Mesenchymal stem cell (in vitro differentiated cells and primary cell): Measurements from ENCODE around the gene B9D1.
A peak's percentile ranks its signal among the peaks of the same experiment; 100 is the strongest.

Experiments
- DNase-seq: peaks from one replicate; pipeline ENCODE4 v3.0.0-alpha.2; 2013
- H2AFZ ChIP-seq: one replicate; pipeline ENCODE4 v1.6.1; 2013; ENCODE audit warnings: low read depth, mild to moderate bottlenecking, control low read depth, inconsistent platforms, low read length, moderate library complexity
- H2AK5ac ChIP-seq: 2 replicates; pipeline ENCODE4 v1.6.1; 2013; ENCODE audit warnings: low read length, moderate library complexity, mild to moderate bottlenecking, inconsistent platforms; ENCODE audit not compliant: severe bottlenecking
- H2BK120ac ChIP-seq: one replicate; pipeline ENCODE4 v1.6.1; 2013; ENCODE audit warnings: low read depth, mild to moderate bottlenecking, inconsistent platforms, low read length, moderate library complexity
- H2BK12ac ChIP-seq, 2 experiments: one replicate each; pipeline ENCODE4 v1.6.1; 2013; ENCODE audit warnings: inconsistent platforms in 2 of 2, low read length in 2 of 2, mild to moderate bottlenecking in 2 of 2, moderate library complexity in 2 of 2, control low read depth in 1 of 2
- H2BK15ac ChIP-seq: one replicate; pipeline ENCODE4 v1.6.1; 2013; ENCODE audit warnings: mild to moderate bottlenecking, low read depth, inconsistent platforms; ENCODE audit not compliant: poor library complexity, severe bottlenecking
- H2BK5ac ChIP-seq: 2 replicates; pipeline ENCODE4 v1.6.1; 2013; ENCODE audit warnings: low read depth, mild to moderate bottlenecking, low read length, control low read depth, inconsistent platforms; ENCODE audit not compliant: poor library complexity, severe bottlenecking
- H3K14ac ChIP-seq, 2 experiments: one replicate each; pipeline ENCODE4 v1.6.1; 2013; ENCODE audit warnings: inconsistent platforms in 2 of 2, low read length in 2 of 2, control low read depth in 1 of 2, mild to moderate bottlenecking in 1 of 2, moderate library complexity in 1 of 2
- H3K18ac ChIP-seq, 2 experiments: one replicate each; pipeline ENCODE4 v1.6.1; 2013; ENCODE audit warnings: inconsistent platforms in 2 of 2, low read length in 2 of 2, control low read depth in 1 of 2, low read depth in 1 of 2, mild to moderate bottlenecking in 1 of 2
- H3K23ac ChIP-seq, 2 experiments: one replicate each; pipeline ENCODE4 v1.6.1; 2013; ENCODE audit warnings: inconsistent platforms in 2 of 2, low read length in 2 of 2, mild to moderate bottlenecking in 2 of 2, moderate library complexity in 2 of 2, control low read depth in 1 of 2
- H3K27ac ChIP-seq: 2 replicates; pipeline ENCODE4 v1.5.1; 2013; ENCODE audit warnings: mild to moderate bottlenecking, moderate library complexity, low read length, control low read depth, inconsistent platforms; ENCODE audit not compliant: poor library complexity, severe bottlenecking
- H3K27me3 ChIP-seq, 2 experiments: 2 replicates each; pipeline versions ENCODE4 v1.6.1 to v1.7.0; 2013; ENCODE audit warnings: low read length in 2 of 2, mild to moderate bottlenecking in 2 of 2, moderate library complexity in 2 of 2, control low read depth in 1 of 2, inconsistent platforms in 1 of 2; ENCODE audit not compliant: control insufficient read depth in 1 of 2, insufficient read depth in 1 of 2
- H3K36me3 ChIP-seq, 2 experiments: 2 replicates each; pipeline versions ENCODE4 v1.6.1 to v1.7.0; 2013; ENCODE audit warnings: low read length in 2 of 2, control low read depth in 1 of 2, inconsistent platforms in 1 of 2, low read depth in 1 of 2, mild to moderate bottlenecking in 1 of 2; ENCODE audit not compliant: insufficient read depth in 2 of 2, control insufficient read depth in 1 of 2
- H3K4ac ChIP-seq, 2 experiments: one replicate each; pipeline ENCODE4 v1.6.1; 2013; ENCODE audit warnings: inconsistent platforms in 2 of 2, low read length in 2 of 2, mild to moderate bottlenecking in 2 of 2, moderate library complexity in 2 of 2, control low read depth in 1 of 2, low read depth in 1 of 2
- H3K4me1 ChIP-seq: 2 replicates; pipeline ENCODE4 v1.6.1; 2013; ENCODE audit warnings: low read depth, low read length, control low read depth; ENCODE audit not compliant: control insufficient read depth, insufficient read depth
- H3K4me2 ChIP-seq: 2 replicates; pipeline ENCODE4 v1.6.1; 2013; ENCODE audit warnings: low read length, mild to moderate bottlenecking, inconsistent platforms; ENCODE audit not compliant: poor library complexity, severe bottlenecking
- H3K4me3 ChIP-seq, 2 experiments: 2 replicates each; pipeline versions ENCODE4 v1.5.1 to v1.7.0; 2013; ENCODE audit warnings: low read length in 2 of 2, mild to moderate bottlenecking in 2 of 2, control low read depth in 1 of 2, low read depth in 1 of 2; ENCODE audit not compliant: insufficient read depth in 1 of 2
- H3K79me1 ChIP-seq: replicated peaks from 2 replicates; pipeline ENCODE4 v1.6.1; 2013; ENCODE audit warnings: mild to moderate bottlenecking, control low read depth, low read length, inconsistent platforms; ENCODE audit not compliant: poor library complexity, severe bottlenecking
- H3K9ac ChIP-seq: 2 replicates; pipeline ENCODE4 v1.7.0; 2013; ENCODE audit warnings: mild to moderate bottlenecking, low read length, moderate library complexity
- H3K9me3 ChIP-seq: 2 replicates; pipeline ENCODE4 v1.7.0; 2013; ENCODE audit warnings: mild to moderate bottlenecking, low read length; ENCODE audit not compliant: control insufficient read depth
- H4K8ac ChIP-seq: one replicate; pipeline ENCODE4 v1.6.1; 2013; ENCODE audit warnings: inconsistent platforms, mild to moderate bottlenecking, low read length, moderate library complexity
- H4K91ac ChIP-seq: one replicate; pipeline ENCODE4 v1.6.1; 2013; ENCODE audit warnings: mild to moderate bottlenecking, low read length, inconsistent platforms
- WGBS: methylation state at CpG from one replicate; pipeline ENCODE4 v1.1.7; 2013; ENCODE audit warnings: mixed read lengths; 5-methylcytosine and 5-hydroxymethylcytosine counted together

B9D1 gene

DNA sequence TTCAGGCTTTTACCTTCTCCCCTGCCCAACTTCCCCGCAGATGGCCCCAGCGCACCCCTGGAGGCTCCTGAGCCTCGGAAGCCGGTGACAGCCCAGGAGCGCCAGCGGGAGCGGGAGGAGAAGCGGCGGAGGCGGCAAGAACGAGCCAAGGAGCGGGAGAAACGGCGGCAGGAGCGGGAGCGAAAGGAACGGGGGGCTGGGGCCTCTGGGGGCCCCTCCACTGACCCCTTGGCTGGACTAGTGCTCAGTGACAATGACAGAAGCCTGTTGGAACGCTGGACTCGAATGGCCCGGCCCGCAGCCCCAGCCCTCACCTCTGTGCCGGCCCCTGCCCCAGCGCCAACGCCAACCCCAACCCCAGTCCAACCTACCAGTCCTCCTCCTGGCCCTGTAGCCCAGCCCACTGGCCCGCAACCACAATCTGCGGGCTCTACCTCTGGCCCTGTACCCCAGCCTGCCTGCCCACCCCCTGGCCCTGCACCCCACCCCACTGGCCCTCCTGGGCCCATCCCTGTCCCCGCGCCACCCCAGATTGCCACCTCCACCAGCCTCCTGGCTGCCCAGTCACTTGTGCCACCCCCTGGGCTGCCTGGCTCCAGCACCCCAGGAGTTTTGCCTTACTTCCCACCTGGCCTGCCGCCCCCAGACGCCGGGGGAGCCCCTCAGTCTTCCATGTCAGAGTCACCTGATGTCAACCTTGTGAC lies 19.4 kb upstream of the B9D1 start:
- 97% methylated on average over 31 of the region's 31 CpGs for WGBS
- no peak overlapping the region for H2BK5ac ChIP-seq

DNA sequence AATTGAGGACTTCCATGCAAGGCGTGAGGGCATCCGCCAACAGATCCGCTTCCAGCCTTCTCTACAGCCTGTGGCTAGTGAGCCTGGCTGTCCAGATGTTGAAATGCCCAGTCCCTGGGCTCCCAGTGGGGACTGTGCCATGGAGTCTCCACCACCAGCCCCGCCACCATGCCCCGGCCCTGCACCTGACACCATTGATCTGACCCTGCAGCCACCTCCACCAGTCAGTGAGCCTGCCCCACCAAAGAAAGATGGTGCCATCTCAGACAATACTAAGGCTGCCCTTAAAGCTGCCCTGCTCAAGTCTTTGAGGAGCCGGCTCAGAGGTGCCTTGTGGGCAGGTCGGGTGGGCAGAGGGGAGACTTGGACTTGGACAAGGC lies 18.8 kb upstream of the B9D1 start:
- Histone ChIP-seq H2BK5ac (no peak overlapping the region), H3K27me3 (no peaks in the 10 kb centered on the region), H3K36me3 (peaks cover 63 to 71% of the 10 kb centered on the region in 2 experiments), H3K4ac (no peak overlapping the region), H3K4me3 (no peak overlapping the region), H3K79me1 (peaks cover 36% of the 10 kb centered on the region), H2BK15ac (no peak overlapping the region), H3K27ac (no peak overlapping the region), H4K8ac (no peak overlapping the region), H3K4me1 (peaks cover 29% of the 10 kb centered on the region), H3K9ac (no peak overlapping the region), H3K9me3 (no peaks in the 10 kb centered on the region), H3K23ac (no peak overlapping the region), H2AFZ (no peak overlapping the region), H2AK5ac (no peak overlapping the region), H3K14ac (no peak overlapping the region), H3K18ac (no peak overlapping the region), H2BK12ac (no peak overlapping the region), H4K91ac (no peak overlapping the region), H3K4me2 (no peak overlapping the region), H2BK120ac (no peak overlapping the region)
- WGBS, result 96% methylated on average over 6 of the region's 7 CpGs
- DNase-seq, result no peak

More for the DNA sequence above, 19.4 kb upstream of the B9D1 start:
- Histone ChIP-seq H3K14ac (no peak overlapping the region), H3K27ac (no peak overlapping the region), H2BK15ac (no peak overlapping the region), H2BK12ac (no peak overlapping the region), H4K8ac (no peak overlapping the region), H3K27me3 (no peaks in the 10 kb centered on the region), H3K4me3 (no peak overlapping the region), H2AK5ac (no peak overlapping the region), H3K4ac (no peak overlapping the region), H3K18ac (no peak overlapping the region), H3K9ac (no peak overlapping the region), H3K36me3 (peaks cover 63 to 71% of the 10 kb centered on the region in 2 experiments), H3K9me3 (no peaks in the 10 kb centered on the region), H3K4me2 (no peak overlapping the region), H3K23ac (no peak overlapping the region), H3K4me1 (peaks cover 33% of the 10 kb centered on the region), H2AFZ (no peak overlapping the region), H3K79me1 (peaks cover 36% of the 10 kb centered on the region), H4K91ac (no peak overlapping the region), H2BK120ac (no peak overlapping the region)
- no peak for DNase-seq

DNA sequence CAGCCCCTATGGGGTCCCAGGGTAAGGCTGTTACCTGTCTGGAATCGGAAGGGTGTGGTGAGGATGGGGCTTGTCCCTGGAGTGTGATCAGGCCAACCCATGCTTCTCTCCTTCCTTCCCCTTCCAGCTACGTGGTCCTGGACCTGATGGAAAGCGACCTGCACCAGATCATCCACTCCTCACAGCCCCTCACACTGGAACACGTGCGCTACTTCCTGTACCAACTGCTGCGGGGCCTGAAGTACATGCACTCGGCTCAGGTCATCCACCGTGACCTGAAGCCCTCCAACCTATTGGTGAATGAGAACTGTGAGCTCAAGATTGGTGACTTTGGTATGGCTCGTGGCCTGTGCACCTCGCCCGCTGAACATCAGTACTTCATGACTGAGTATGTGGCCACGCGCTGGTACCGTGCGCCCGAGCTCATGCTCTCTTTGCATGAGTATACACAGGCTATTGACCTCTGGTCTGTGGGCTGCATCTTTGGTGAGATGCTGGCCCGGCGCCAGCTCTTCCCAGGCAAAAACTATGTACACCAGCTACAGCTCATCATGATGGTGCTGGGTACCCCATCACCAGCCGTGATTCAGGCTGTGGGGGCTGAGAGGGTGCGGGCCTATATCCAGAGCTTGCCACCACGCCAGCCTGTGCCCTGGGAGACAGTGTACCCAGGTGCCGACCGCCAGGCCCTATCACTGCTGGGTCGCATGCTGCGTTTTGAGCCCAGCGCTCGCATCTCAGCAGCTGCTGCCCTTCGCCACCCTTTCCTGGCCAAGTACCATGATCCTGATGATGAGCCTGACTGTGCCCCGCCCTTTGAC lies 18.2 kb upstream of the B9D1 start:
- peaks cover 26% of the 10 kb centered on the region for H3K4me1 ChIP-seq
- H2BK120ac ChIP-seq, result no peak overlapping the region
- H2BK5ac ChIP-seq, result no peak overlapping the region
- H3K4me3 ChIP-seq, result no peak overlapping the region
- no peak overlapping the region for H3K18ac ChIP-seq
- H2BK12ac ChIP-seq, result no peak overlapping the region
- no peak overlapping the region for H3K4ac ChIP-seq
- WGBS, result 97% methylated on average over 28 of the region's 29 CpGs
- H3K36me3 ChIP-seq, result peaks cover 59 to 65% of the 10 kb centered on the region in 2 experiments
- H3K27ac ChIP-seq, result no peak overlapping the region
- H3K23ac ChIP-seq, result no peak overlapping the region
- H2AFZ ChIP-seq, result no peak overlapping the region
- peak overlapping the region; percentile 31 for H4K91ac ChIP-seq
- peak overlapping the region; percentile 5 for H4K8ac ChIP-seq
- H2AK5ac ChIP-seq, result no peak overlapping the region
- no peak overlapping the region for H3K9ac ChIP-seq
- no peaks in the 10 kb centered on the region for H3K27me3 ChIP-seq
- H2BK15ac ChIP-seq, result no peak overlapping the region
- H3K14ac ChIP-seq, result no peak overlapping the region
- no peaks in the 10 kb centered on the region for H3K9me3 ChIP-seq
- DNase-seq, result no peak
- peaks cover 39% of the 10 kb centered on the region for H3K79me1 ChIP-seq
- no peak overlapping the region for H3K4me2 ChIP-seq

DNA sequence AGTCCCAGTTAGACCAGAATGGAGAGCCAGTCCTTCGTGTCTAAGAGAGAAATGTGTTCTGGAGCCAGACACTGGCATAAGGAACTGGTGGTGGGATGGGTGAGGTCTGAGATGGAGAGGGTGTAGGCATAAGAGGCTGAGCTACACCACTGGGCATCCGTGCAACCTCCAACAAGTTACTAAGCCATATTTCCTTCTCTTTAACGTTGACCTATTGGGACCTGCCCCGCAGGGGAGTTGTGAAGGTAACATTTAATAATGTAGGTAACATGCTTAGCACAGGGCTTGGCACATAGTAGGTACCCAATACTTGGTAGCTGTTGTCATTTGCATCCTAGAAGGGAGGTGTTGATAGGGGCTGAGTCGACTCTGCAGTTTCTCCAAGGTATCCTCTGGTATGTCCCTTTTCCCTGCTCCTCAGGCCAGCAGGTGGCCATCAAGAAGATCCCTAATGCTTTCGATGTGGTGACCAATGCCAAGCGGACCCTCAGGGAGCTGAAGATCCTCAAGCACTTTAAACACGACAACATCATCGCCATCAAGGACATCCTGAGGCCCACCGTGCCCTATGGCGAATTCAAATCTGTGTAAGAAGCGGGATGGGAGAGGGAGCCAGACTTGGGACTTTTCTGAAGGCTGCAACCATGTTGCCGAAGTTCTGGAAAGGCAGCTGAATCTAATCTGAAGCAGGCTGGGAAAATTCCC lies 17.0 kb upstream of the B9D1 start:
- no peak overlapping the region for H2BK15ac ChIP-seq
- peaks cover 38% of the 10 kb centered on the region for H3K79me1 ChIP-seq
- H3K4me1 ChIP-seq, result peaks cover 18% of the 10 kb centered on the region
- no peak overlapping the region for H3K23ac ChIP-seq
- no peak overlapping the region for H2AFZ ChIP-seq
- peak overlapping the region; percentile 85 for H3K4me2 ChIP-seq
- H3K4ac ChIP-seq, result peak overlapping the region in 1 of 2 experiments; percentile 94
- no peak overlapping the region for H3K27ac ChIP-seq
- H2BK120ac ChIP-seq, result no peak overlapping the region
- H3K36me3 ChIP-seq, result peaks cover 51 to 53% of the 10 kb centered on the region in 2 experiments
- H2AK5ac ChIP-seq, result no peak overlapping the region
- H3K14ac ChIP-seq, result no peak overlapping the region
- H2BK12ac ChIP-seq, result no peak overlapping the region
- peak overlapping the region in 1 of 2 experiments; percentile 19 for H3K18ac ChIP-seq
- peak overlapping the region; percentile 86 for H4K91ac ChIP-seq
- peak overlapping the region; percentile 92 for H3K9ac ChIP-seq
- H4K8ac ChIP-seq, result no peak overlapping the region
- WGBS, result 93% methylated on average over 12 of the region's 13 CpGs
- no peak for DNase-seq
- H2BK5ac ChIP-seq, result no peak overlapping the region
- peak overlapping the region; percentile 82 to 96 for H3K4me3 ChIP-seq
- H3K9me3 ChIP-seq, result no peaks in the 10 kb centered on the region
- H3K27me3 ChIP-seq, result no peaks in the 10 kb centered on the region
